ENCODE measurements around the gene PHACTR3.

Gene PHACTR3

DNA sequence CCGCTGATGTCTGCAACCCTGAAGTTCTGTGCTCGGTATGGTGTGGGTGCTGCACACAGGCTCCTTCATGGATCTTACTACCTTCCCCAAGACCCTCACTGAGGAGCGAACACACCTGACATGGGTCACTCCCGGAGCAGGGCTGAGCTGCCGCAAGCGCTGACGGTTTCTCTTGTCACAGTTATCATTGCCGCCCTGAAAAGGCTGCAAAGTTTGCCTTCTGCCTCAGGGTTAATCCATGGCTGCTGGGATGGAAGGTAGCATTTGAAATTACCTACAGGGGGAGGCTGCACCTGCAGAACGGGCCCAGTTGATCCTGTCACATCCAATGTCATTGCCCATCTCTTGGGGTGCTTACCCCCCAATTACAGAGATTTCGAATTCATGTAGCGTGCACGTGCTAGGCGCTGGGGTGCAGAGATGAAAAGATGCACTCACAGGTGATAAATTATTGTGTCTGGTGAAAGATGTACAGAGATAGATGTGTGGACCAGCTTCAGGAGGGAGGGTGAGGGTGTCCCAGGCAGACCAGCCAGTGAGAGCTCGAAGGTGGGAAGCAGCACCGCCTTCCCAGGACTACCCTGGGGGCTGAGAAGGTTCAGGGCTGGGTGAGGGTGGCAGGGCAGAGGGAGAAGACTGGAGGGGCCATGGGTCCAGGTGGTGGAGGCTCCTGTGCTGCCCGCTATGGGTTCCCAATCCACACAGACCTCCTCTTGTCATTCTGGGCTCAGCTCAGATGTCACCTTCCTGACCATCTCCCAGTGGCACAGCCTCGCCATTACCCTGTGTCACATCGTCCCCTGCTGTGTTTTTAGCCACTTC lies 209.0 kb downstream of the PHACTR3 start:
- no peak overlapping the region for H3K9ac ChIP-seq (ENCODE audit: low read length in 5 of 5)
- H3K36me3 ChIP-seq (ENCODE audit: control insufficient read depth in 5 of 5, insufficient read depth in 5 of 5, low read length in 5 of 5), result no peaks in the 10 kb centered on the region
- no peak overlapping the region for H3K4me3 ChIP-seq (ENCODE audit: low read depth in 1 of 5, low read length in 5 of 5)
- H3K27ac ChIP-seq (ENCODE audit: low read depth, low read length), result no peak overlapping the region
- no peaks in the 10 kb centered on the region for H3K9me3 ChIP-seq (ENCODE audit: control insufficient read depth in 5 of 5, low read length in 5 of 5)
- no peaks in the 10 kb centered on the region for H3K4me1 ChIP-seq (ENCODE audit: control insufficient read depth in 5 of 5, insufficient read depth in 5 of 5, low read length in 5 of 5)
- peaks cover 0 to 8% (median 3%) of the 10 kb centered on the region in 5 donors for H3K27me3 ChIP-seq (ENCODE audit: control insufficient read depth in 5 of 5, insufficient read depth in 4 of 5, low read length in 5 of 5)

DNA sequence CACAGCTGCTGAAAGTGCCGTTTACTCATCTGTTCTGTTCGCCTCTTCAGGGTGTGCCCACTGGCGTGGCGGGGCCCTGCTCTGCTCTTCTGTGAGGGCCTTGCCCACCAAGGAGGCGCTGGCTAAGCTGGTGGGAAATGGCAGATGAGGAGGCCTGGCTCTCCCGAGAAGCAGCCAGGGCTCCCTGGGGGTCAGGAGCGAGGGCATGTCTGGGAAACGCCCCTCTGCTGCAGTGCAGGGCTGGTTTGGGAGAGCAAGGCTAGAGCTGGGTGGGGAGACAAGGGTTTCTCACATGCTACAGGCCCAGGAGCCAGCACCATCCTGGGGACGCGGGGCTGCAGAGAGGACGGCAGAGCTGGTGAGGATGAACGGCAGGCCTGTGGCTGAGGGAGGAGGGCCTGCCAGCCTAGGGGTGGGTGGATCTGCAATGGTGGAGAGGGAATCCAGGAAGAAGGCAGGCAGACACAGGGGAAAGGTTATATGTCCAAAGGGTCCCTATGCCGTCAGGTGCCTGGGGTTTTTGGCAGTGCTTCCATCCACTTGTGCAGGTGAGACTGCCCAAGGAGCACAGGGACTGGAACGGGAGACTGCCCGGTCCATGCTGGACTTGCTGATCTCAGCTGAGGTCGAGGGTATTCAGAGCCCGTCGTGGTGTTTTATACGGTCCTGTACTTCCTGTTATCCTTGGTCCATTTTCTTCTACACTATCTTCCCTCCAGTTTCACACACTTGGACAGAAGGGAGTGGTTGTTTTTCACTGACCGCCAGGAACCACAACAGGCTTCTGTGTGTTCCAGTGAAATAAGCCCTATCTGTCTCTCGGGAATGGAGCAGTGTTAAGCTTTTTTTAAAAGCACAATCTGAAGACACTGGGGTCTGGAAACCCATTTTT lies 209.9 kb downstream of the PHACTR3 start:
- Histone ChIP-seq H3K27ac (ENCODE audit: low read depth, low read length) (no peak overlapping the region), H3K9me3 (ENCODE audit: control insufficient read depth in 5 of 5, low read length in 5 of 5) (no peaks in the 10 kb centered on the region), H3K4me1 (ENCODE audit: control insufficient read depth in 5 of 5, insufficient read depth in 5 of 5, low read length in 5 of 5) (no peaks in the 10 kb centered on the region), H3K9ac (ENCODE audit: low read length in 5 of 5) (no peak overlapping the region), H3K4me3 (ENCODE audit: low read depth in 1 of 5, low read length in 5 of 5) (no peak overlapping the region), H3K36me3 (ENCODE audit: control insufficient read depth in 5 of 5, insufficient read depth in 5 of 5, low read length in 5 of 5) (no peaks in the 10 kb centered on the region), H3K27me3 (ENCODE audit: control insufficient read depth in 5 of 5, insufficient read depth in 4 of 5, low read length in 5 of 5) (peaks cover 0 to 8% (median 3%) of the 10 kb centered on the region in 5 donors)

DNA sequence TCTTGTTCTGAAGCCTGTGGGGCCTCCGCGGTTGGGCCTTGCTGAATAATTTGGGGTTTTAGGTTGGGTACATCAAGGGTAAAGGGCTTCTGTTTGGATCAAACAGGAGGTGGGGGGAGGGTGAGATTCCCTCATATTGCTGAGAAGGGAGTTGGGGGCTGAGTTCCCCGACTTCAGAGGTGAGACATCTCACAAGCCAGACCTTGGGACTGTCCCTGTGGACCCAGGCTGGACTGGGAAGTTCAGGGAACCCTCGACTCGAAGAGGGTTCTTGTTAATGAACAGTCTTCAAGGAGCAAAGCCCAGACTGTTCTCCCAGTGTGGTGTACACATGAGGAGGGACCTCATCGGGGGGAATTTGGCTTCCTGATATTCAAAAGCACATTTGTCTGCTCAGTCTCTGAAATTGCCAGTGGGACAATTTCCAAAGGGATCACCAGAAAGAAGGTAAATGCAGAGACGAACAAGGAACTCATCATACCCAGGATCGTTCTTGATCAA lies 210.6 kb downstream of the PHACTR3 start:
- H3K4me1 ChIP-seq (ENCODE audit: control insufficient read depth in 5 of 5, insufficient read depth in 5 of 5, low read length in 5 of 5), result no peaks in the 10 kb centered on the region

DNA sequence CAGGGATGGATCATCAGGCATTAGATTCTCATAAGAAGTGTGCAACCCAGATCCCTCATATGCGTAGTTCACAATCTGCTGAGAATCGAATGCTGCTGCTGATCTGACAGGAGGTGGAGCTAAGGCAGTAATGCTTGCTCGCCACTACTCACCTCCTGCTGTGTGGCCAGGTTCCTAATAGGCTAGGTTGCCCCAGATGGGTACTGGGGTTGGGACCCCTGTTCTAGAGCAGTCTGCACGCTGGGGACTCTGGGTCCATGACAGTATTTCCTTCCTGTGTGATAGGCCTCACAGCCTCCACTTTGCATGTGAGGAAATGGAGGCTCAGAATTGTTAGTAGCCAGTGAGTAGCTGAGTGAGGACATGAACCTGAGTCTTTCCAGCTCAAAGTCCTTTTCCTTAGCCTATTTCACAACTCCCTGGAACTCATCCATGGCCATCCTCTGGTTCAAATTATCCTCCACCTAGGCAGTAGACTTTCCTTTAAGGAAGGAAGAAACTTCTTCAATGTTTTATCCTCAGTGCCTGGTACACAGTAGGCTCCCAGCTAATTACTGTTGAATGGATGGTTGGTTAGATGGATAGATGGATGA lies 211.9 kb downstream of the PHACTR3 start:
- H3K9me3 ChIP-seq (ENCODE audit: control insufficient read depth in 5 of 5, low read length in 5 of 5), result no peaks in the 10 kb centered on the region
- peaks cover 0 to 7% (median 0%) of the 10 kb centered on the region in 5 donors for H3K4me1 ChIP-seq (ENCODE audit: control insufficient read depth in 5 of 5, insufficient read depth in 5 of 5, low read length in 5 of 5)
- no peaks in the 10 kb centered on the region for H3K36me3 ChIP-seq (ENCODE audit: control insufficient read depth in 5 of 5, insufficient read depth in 5 of 5, low read length in 5 of 5)
- no peak overlapping the region for H3K4me3 ChIP-seq (ENCODE audit: low read depth in 1 of 5, low read length in 5 of 5)
- peaks cover 0 to 8% (median 3%) of the 10 kb centered on the region in 5 donors for H3K27me3 ChIP-seq (ENCODE audit: control insufficient read depth in 5 of 5, insufficient read depth in 4 of 5, low read length in 5 of 5)
- H3K9ac ChIP-seq (ENCODE audit: low read length in 5 of 5), result no peak overlapping the region
- no peak overlapping the region for H3K27ac ChIP-seq (ENCODE audit: low read depth, low read length)

More for the DNA sequence above, 210.6 kb downstream of the PHACTR3 start:
- Histone ChIP-seq H3K4me3 (ENCODE audit: low read depth in 1 of 5, low read length in 5 of 5) (no peak overlapping the region), H3K9me3 (ENCODE audit: control insufficient read depth in 5 of 5, low read length in 5 of 5) (no peaks in the 10 kb centered on the region), H3K27ac (ENCODE audit: low read depth, low read length) (no peak overlapping the region), H3K36me3 (ENCODE audit: control insufficient read depth in 5 of 5, insufficient read depth in 5 of 5, low read length in 5 of 5) (no peaks in the 10 kb centered on the region), H3K27me3 (ENCODE audit: control insufficient read depth in 5 of 5, insufficient read depth in 4 of 5, low read length in 5 of 5) (peaks cover 0 to 8% (median 3%) of the 10 kb centered on the region in 5 donors), H3K9ac (ENCODE audit: low read length in 5 of 5) (no peak overlapping the region)

DNA sequence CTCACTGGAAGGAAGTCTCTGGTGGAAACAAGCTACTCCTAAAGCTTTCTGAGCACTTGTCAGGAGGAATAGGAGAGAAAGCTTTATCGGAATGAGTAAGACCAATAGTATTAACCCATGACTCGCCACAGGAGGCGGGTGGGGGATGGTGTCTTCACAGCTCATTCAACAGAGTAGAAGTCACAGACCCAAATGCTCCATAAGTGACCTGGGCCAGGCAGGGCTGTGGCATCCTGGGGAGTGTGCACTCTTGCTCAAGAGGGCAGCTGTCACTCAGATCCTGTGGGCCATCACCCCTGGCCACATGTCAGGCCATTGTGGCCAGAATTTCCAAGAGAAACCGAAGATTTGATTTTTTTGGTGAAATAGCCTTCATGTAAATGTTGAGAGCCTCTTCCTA lies 213.1 kb downstream of the PHACTR3 start:
- no peak overlapping the region for H3K4me3 ChIP-seq (ENCODE audit: low read depth in 1 of 5, low read length in 5 of 5)
- no peak overlapping the region for H3K27ac ChIP-seq (ENCODE audit: low read depth, low read length)

DNA sequence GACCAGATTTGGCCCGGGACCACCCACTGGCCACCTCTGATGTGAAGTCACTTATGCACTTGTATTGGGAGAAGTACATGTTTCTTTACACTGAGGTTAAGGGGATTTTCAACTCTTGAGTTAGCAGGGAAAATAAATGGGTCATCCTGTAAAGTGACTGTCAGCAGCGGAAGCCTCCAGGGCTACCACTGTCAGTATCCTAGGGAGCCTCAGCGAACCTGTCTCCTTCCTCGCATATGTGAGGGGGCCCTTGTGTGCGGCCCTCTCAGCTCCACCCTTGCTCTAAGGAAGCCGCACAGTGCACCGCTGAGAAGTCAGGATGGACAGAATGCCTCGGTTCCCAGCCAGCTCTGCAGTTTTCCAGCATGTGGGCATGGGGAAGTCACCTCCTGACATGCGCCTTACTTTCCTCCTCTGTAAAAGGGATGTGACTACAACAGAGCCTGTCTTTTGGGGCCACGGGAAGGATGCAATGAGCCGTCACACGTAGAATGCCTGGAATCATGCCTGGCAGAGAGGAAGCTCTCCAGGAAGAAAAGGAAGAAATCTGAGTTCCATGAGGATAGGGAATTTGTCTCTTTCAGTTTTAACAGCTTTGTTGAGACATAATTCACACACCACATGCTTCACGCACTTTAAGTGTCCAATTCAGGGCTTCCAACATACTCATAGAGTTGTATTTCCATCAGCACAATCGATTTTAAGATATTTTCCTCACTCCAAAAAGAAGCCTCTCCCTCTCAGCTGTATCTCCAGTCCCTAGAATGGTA lies 213.7 kb downstream of the PHACTR3 start:
- H3K27me3 ChIP-seq (ENCODE audit: control insufficient read depth in 5 of 5, insufficient read depth in 4 of 5, low read length in 5 of 5), result peaks cover 0 to 8% (median 3%) of the 10 kb centered on the region in 5 donors
- H3K9me3 ChIP-seq (ENCODE audit: control insufficient read depth in 5 of 5, low read length in 5 of 5), result no peaks in the 10 kb centered on the region

More for the DNA sequence above, 213.1 kb downstream of the PHACTR3 start:
- Histone ChIP-seq H3K4me1 (ENCODE audit: control insufficient read depth in 5 of 5, insufficient read depth in 5 of 5, low read length in 5 of 5) (peaks cover 0 to 7% (median 0%) of the 10 kb centered on the region in 5 donors), H3K27me3 (ENCODE audit: control insufficient read depth in 5 of 5, insufficient read depth in 4 of 5, low read length in 5 of 5) (peaks cover 0 to 8% (median 3%) of the 10 kb centered on the region in 5 donors), H3K9ac (ENCODE audit: low read length in 5 of 5) (no peak overlapping the region), H3K9me3 (ENCODE audit: control insufficient read depth in 5 of 5, low read length in 5 of 5) (no peaks in the 10 kb centered on the region), H3K36me3 (ENCODE audit: control insufficient read depth in 5 of 5, insufficient read depth in 5 of 5, low read length in 5 of 5) (no peaks in the 10 kb centered on the region)

DNA sequence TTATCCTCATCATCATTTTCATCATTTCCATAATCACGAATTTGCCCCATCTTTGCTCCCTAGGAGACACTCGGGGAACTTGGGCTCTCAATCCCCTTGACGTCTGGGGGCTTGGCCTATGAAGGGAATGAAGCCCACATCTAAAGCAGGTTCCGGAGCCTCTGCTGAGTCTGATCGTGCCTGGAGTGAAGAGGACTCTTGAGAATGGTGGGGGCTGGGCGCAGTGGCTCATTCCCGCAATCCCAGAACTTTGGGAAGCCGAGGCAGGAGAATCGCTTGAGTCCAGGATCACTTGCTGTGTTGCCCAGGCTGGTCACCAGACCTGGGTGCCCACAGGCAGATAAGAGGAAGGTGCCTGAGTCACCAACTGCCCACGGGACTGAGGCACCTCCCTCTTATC lies 214.6 kb downstream of the PHACTR3 start:
- Histone ChIP-seq H3K36me3 (ENCODE audit: control insufficient read depth in 5 of 5, insufficient read depth in 5 of 5, low read length in 5 of 5) (no peaks in the 10 kb centered on the region), H3K9ac (ENCODE audit: low read length in 5 of 5) (no peak overlapping the region), H3K4me1 (ENCODE audit: control insufficient read depth in 5 of 5, insufficient read depth in 5 of 5, low read length in 5 of 5) (peaks cover 0 to 7% (median 0%) of the 10 kb centered on the region in 5 donors), H3K9me3 (ENCODE audit: control insufficient read depth in 5 of 5, low read length in 5 of 5) (no peaks in the 10 kb centered on the region), H3K4me3 (ENCODE audit: low read depth in 1 of 5, low read length in 5 of 5) (no peak overlapping the region), H3K27ac (ENCODE audit: low read depth, low read length) (no peak overlapping the region), H3K27me3 (ENCODE audit: control insufficient read depth in 5 of 5, insufficient read depth in 4 of 5, low read length in 5 of 5) (peaks cover 0 to 6% (median 3%) of the 10 kb centered on the region in 5 donors)

More for the DNA sequence above, 213.7 kb downstream of the PHACTR3 start:
- no peaks in the 10 kb centered on the region for H3K36me3 ChIP-seq (ENCODE audit: control insufficient read depth in 5 of 5, insufficient read depth in 5 of 5, low read length in 5 of 5)
- no peak overlapping the region for H3K9ac ChIP-seq (ENCODE audit: low read length in 5 of 5)
- H3K4me3 ChIP-seq (ENCODE audit: low read depth in 1 of 5, low read length in 5 of 5), result no peak overlapping the region
- peaks cover 0 to 7% (median 0%) of the 10 kb centered on the region in 5 donors for H3K4me1 ChIP-seq (ENCODE audit: control insufficient read depth in 5 of 5, insufficient read depth in 5 of 5, low read length in 5 of 5)
- no peak overlapping the region for H3K27ac ChIP-seq (ENCODE audit: low read depth, low read length)

DNA sequence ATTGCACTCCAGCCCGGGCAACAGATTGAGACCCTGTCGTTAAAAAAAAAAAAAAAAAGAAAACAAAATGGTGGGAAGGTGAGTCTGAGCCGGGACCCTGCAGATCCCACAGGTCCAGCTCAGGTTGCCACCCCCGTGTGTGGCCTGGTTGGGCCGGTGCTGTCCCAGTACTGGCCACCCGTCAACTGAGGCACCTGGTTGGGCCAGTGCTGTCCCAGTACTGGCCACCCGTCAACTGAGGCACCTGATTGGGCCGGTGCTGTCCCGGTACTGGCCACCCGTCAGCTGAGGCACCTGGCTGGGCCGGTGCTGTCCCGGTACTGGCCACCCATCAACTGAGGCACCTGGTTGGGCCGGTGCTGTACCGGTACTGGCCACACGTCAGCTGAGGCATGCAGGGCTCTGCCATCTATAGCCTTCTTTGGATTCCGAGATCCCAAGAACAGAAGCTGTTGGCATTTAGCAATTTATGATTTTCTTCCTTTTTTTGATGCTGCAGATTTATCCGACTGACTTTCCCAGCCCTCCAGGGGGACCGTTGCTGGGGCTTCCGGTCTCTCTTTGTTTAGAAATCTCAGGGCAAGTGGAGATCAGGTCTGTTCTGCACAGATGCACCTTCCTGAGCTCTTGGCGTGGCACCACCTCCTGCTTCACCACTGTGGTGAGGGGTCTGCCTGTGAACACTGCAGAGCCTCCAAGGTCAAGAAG lies 215.3 kb downstream of the PHACTR3 start:
- Histone ChIP-seq H3K4me1 (ENCODE audit: control insufficient read depth in 5 of 5, insufficient read depth in 5 of 5, low read length in 5 of 5) (peaks cover 0 to 7% (median 0%) of the 10 kb centered on the region in 5 donors), H3K27ac (ENCODE audit: low read depth, low read length) (no peak overlapping the region), H3K36me3 (ENCODE audit: control insufficient read depth in 5 of 5, insufficient read depth in 5 of 5, low read length in 5 of 5) (no peaks in the 10 kb centered on the region), H3K27me3 (ENCODE audit: control insufficient read depth in 5 of 5, insufficient read depth in 4 of 5, low read length in 5 of 5) (peaks cover 0 to 6% (median 3%) of the 10 kb centered on the region in 5 donors), H3K4me3 (ENCODE audit: low read depth in 1 of 5, low read length in 5 of 5) (no peak overlapping the region), H3K9me3 (ENCODE audit: control insufficient read depth in 5 of 5, low read length in 5 of 5) (no peaks in the 10 kb centered on the region), H3K9ac (ENCODE audit: low read length in 5 of 5) (no peak overlapping the region)

All from subcutaneous abdominal adipose tissue (tissue), 5 donors.